ENCODE measurements around the gene FGA. TPM values are rescaled to one million over a fixed set of nuclear protein-coding genes. Genes with fewer than 3 reads are reported as not detected.

The FGA gene
- total RNA-seq, 1 donor from 2014 or later, result 13.5 TPM

DNA sequence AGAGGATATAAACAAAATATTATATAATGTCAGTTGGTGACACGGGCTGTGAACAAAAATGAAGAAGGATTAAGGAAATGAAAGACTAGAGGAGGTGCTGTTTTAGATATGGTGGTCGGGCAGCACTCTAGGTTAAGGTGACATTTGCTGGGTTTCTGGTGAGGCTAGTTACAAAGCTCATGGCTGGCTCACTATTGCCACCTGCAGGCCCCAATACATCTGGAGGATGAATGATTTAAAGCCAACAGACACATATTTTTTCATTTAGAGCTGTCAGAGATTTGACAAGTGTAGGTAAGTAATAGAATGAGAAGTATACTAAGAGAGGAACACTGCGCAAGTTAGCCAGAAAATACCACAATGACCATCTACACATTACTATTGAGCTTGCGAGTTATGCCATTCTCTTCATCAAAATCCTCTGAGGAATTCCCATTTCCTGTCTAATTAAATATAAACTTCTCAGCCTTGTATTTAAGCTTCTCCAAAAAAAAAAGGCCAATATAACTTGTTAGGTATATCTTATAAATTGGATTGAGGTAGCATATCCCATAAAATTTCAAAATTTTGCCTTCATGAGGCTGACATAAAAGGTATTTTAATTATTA, 28.3 kb upstream of the FGA start:
- Mint-ChIP-seq H3K36me3 (ENCODE audit: insufficient read depth) (no peaks in the 10 kb centered on the region), H3K4me1 (ENCODE audit: low read depth) (peaks cover 37% of the 10 kb centered on the region), H3K9me3 (ENCODE audit: low read depth) (no peaks in the 10 kb centered on the region), H3K27me3 (peaks cover 7% of the 10 kb centered on the region), H3K4me3 (ENCODE audit: low read depth) (no peak overlapping the region), H3K27ac (peak overlapping the region; percentile 89)
- peak; percentile 45 for DNase-seq (ENCODE audit: low spot score, unreplicated experiment)
- TF ChIP-seq, protein P1, sequence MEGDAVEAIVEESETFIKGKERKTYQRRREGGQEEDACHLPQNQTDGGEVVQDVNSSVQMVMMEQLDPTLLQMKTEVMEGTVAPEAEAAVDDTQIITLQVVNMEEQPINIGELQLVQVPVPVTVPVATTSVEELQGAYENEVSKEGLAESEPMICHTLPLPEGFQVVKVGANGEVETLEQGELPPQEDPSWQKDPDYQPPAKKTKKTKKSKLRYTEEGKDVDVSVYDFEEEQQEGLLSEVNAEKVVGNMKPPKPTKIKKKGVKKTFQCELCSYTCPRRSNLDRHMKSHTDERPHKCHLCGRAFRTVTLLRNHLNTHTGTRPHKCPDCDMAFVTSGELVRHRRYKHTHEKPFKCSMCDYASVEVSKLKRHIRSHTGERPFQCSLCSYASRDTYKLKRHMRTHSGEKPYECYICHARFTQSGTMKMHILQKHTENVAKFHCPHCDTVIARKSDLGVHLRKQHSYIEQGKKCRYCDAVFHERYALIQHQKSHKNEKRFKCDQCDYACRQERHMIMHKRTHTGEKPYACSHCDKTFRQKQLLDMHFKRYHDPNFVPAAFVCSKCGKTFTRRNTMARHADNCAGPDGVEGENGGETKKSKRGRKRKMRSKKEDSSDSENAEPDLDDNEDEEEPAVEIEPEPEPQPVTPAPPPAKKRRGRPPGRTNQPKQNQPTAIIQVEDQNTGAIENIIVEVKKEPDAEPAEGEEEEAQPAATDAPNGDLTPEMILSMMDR (IDR thresholded peaks at IDR 0.05; ENCODE audit: unreplicated experiment), result peak; percentile 86

DNA sequence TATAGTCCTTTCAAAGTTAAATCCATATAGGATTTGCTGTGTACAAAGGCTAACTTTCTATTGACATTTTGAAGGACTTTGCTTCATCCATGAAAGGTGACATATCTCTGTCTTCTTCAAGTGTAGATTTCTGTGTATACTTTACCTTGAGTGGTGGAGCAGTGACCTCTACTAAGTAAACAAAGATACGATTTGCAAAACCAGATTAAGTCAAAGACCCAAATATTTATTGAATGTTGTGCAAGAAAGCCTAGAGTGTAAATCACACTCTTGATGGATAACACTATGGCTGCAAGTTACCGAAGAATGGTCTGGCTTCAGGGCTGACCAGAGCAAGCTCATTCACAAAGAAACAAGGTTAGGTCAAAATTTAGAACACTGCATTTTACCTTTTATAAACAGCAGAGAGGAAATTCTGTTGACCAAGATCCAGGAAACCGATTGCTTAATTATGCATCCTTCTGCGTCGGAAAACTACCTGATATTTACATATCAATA, 27.3 kb upstream of the FGA start:
- Mint-ChIP-seq H3K4me1 (ENCODE audit: low read depth) (peaks cover 32% of the 10 kb centered on the region), H3K9me3 (ENCODE audit: low read depth) (no peaks in the 10 kb centered on the region), H3K27ac (peak overlapping the region; percentile 89), H3K36me3 (ENCODE audit: insufficient read depth) (no peaks in the 10 kb centered on the region), H3K4me3 (ENCODE audit: low read depth) (no peak overlapping the region), H3K27me3 (peaks cover 4% of the 10 kb centered on the region)
- TF ChIP-seq, protein P1 (IDR thresholded peaks at IDR 0.05; ENCODE audit: unreplicated experiment), result no peak
- no peak for DNase-seq (ENCODE audit: low spot score, unreplicated experiment)

DNA sequence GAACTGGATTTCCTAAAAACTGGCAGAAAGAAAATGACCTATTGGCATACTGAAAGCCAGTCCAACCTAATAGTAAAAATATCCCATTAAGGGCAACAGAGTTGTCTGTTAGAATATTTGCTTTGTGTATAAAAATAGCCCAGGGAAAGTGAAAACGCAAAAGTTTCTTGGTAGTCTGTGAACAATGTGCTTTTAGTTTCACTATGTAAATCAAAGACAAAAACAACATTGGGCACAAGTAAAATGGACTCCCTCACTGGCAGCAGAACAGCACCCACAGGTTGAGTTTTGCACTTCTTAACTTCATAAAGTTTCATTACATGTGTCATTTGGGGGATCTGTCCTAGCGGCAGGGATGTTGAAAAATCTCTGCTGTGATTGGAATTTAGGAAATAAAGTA, 26.2 kb upstream of the FGA start:
- no peak for DNase-seq (ENCODE audit: low spot score, unreplicated experiment)
- peaks cover 4% of the 10 kb centered on the region for H3K27me3 Mint-ChIP-seq
- no peaks in the 10 kb centered on the region for H3K36me3 Mint-ChIP-seq (ENCODE audit: insufficient read depth)
- TF ChIP-seq, protein P1 (IDR thresholded peaks at IDR 0.05; ENCODE audit: unreplicated experiment), result no peak
- peaks cover 38% of the 10 kb centered on the region for H3K4me1 Mint-ChIP-seq (ENCODE audit: low read depth)
- H3K27ac Mint-ChIP-seq, result no peak overlapping the region
- H3K9me3 Mint-ChIP-seq (ENCODE audit: low read depth), result no peaks in the 10 kb centered on the region
- no peak overlapping the region for H3K4me3 Mint-ChIP-seq (ENCODE audit: low read depth)

DNA sequence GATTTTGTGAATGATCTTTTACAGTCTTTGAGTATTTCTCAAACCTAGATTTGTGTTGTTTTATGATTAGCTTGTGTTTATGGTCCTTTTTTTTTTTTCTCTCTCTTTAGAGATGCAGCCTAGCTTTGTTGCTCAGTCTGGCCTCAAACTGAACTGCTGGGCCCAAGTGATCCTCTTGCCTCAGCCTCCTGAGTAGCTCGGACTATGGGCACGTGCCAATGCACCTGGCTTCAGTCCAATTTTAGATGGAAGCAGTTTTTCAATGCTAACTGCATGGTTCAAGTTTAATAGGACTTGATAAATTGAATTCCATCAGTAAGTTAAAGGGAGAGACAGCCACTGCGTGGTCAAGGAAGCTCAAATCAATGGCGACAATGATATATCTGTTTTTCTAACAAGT, 25.7 kb upstream of the FGA start:
- Mint-ChIP-seq H3K4me1 (ENCODE audit: low read depth) (peaks cover 35% of the 10 kb centered on the region), H3K27ac (no peak overlapping the region), H3K27me3 (no peaks in the 10 kb centered on the region), H3K4me3 (ENCODE audit: low read depth) (no peak overlapping the region), H3K36me3 (ENCODE audit: insufficient read depth) (no peaks in the 10 kb centered on the region), H3K9me3 (ENCODE audit: low read depth) (no peaks in the 10 kb centered on the region)
- TF ChIP-seq, protein P1 (IDR thresholded peaks at IDR 0.05; ENCODE audit: unreplicated experiment), result no peak
- DNase-seq (ENCODE audit: low spot score, unreplicated experiment), result no peak

DNA sequence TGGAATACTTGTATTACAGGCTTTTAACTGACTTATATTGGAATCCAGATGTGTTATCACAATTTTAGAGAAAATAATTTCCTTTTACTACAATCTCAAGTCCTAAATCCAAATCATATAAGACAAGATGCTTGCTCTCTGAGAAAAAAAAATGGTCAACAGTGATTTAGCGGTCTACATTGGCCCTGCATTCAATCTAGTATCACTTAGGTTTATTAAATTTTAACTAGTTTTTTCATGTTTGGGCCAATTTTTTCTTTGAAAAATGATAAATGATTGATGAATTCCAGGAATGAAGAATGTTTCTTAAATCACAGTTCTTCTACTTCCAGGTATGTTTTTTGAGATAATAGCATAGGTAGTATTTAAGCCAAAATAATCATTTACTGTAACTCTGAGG, 24.7 kb upstream of the FGA start:
- Mint-ChIP-seq H3K4me3 (ENCODE audit: low read depth) (no peak overlapping the region), H3K27ac (no peak overlapping the region), H3K4me1 (ENCODE audit: low read depth) (peaks cover 38% of the 10 kb centered on the region), H3K9me3 (ENCODE audit: low read depth) (no peaks in the 10 kb centered on the region), H3K36me3 (ENCODE audit: insufficient read depth) (no peaks in the 10 kb centered on the region), H3K27me3 (no peaks in the 10 kb centered on the region)
- no peak for DNase-seq (ENCODE audit: low spot score, unreplicated experiment)
- TF ChIP-seq, protein P1 (IDR thresholded peaks at IDR 0.05; ENCODE audit: unreplicated experiment), result no peak

Data from progenitor cell of endocrine pancreas (in vitro differentiated cells).